Measurements from ENCODE around the gene KSR1. TPM values are rescaled to one million over a fixed set of nuclear protein-coding genes. Genes with fewer than 3 reads are reported as not detected.

The KSR1 gene
- total RNA-seq, 4 donors from 2014 or later = 10.4 to 17.7 (median 13.2) TPM

GRCh38 chr17:27521281-27522027, 65.2 kb downstream of the KSR1 start:
- no peaks in the 10 kb centered on the region for H3K27me3 ChIP-seq
- intact Hi-C loops (cut with DNase I; ENCODE audit: low total_unique reads) = no loop called here
- no peak overlapping the region for H3K4me3 ChIP-seq
- TF ChIP-seq CTCF (IDR thresholded peaks at IDR 0.05 in 4 of 5, conservative IDR thresholded peaks at IDR 0.05 in 1 of 5) = no peak
- no peak for TF ChIP-seq POLR2A (IDR thresholded peaks at IDR 0.05)
- in situ Hi-C loops (cut with MboI; ENCODE audit: low sequenced_read_pairs in 4 of 4) = no loop called here
- no peaks in the 10 kb centered on the region for H3K36me3 ChIP-seq
- H3K27ac ChIP-seq = no peak overlapping the region
- DNase-seq (no peak), ATAC-seq (no peak)
- no peaks in the 10 kb centered on the region for H3K9me3 ChIP-seq
- H3K4me1 ChIP-seq = no peaks in the 10 kb centered on the region

GRCh38 chr17:27522028-27522635, 65.9 kb downstream of the KSR1 start:
- DNase-seq = no peak
- Histone ChIP-seq H3K4me1 (no peaks in the 10 kb centered on the region), H3K36me3 (no peaks in the 10 kb centered on the region), H3K9me3 (no peaks in the 10 kb centered on the region), H3K27ac (no peak overlapping the region), H3K27me3 (no peaks in the 10 kb centered on the region), H3K4me3 (no peak overlapping the region)
- ATAC-seq = no peak
- in situ Hi-C loops (cut with MboI; ENCODE audit: low sequenced_read_pairs in 4 of 4) (no loop called here), intact Hi-C loops (cut with DNase I; ENCODE audit: low total_unique reads) (no loop called here)
- TF ChIP-seq CTCF (IDR thresholded peaks at IDR 0.05 in 4 of 5, conservative IDR thresholded peaks at IDR 0.05 in 1 of 5) = no peak
- TF ChIP-seq POLR2A (IDR thresholded peaks at IDR 0.05) = no peak

GRCh38 chr17:27523712-27524111, 67.5 kb downstream of the KSR1 start:
- in situ Hi-C loops (cut with MboI; ENCODE audit: low sequenced_read_pairs in 4 of 4) = no loop called here
- Histone ChIP-seq H3K36me3 (no peaks in the 10 kb centered on the region), H3K4me3 (no peak overlapping the region), H3K27me3 (no peaks in the 10 kb centered on the region), H3K9me3 (no peaks in the 10 kb centered on the region), H3K4me1 (no peaks in the 10 kb centered on the region), H3K27ac (no peak overlapping the region)
- no peak for DNase-seq
- intact Hi-C loops (cut with DNase I; ENCODE audit: low total_unique reads) = no loop called here
- no peak for ATAC-seq
- TF ChIP-seq CTCF (IDR thresholded peaks at IDR 0.05 in 4 of 5, conservative IDR thresholded peaks at IDR 0.05 in 1 of 5) (no peak), POLR2A (IDR thresholded peaks at IDR 0.05) (no peak)

- no peak for DNase-seq
- in situ Hi-C loops (cut with MboI; ENCODE audit: low sequenced_read_pairs in 4 of 4) (no loop called here), intact Hi-C loops (cut with DNase I; ENCODE audit: low total_unique reads) (no loop called here)
- ATAC-seq = no peak
- Histone ChIP-seq H3K27ac (no peak overlapping the region), H3K27me3 (no peaks in the 10 kb centered on the region), H3K36me3 (no peaks in the 10 kb centered on the region), H3K4me3 (no peak overlapping the region), H3K4me1 (peaks cover 0 to 7% of the 10 kb centered on the region in 2 donors), H3K9me3 (no peaks in the 10 kb centered on the region)
- TF ChIP-seq POLR2A (IDR thresholded peaks at IDR 0.05) (no peak), CTCF (IDR thresholded peaks at IDR 0.05 in 4 of 5, conservative IDR thresholded peaks at IDR 0.05 in 1 of 5) (no peak)
These were observed 68.3 kb downstream of the KSR1 start for GRCh38 chr17:27524594-27524993.

Measured in gastrocnemius medialis (tissue), 4 donors.